ENCODE measurements around the gene PHACTR3. TPM values are rescaled to one million over a fixed set of nuclear protein-coding genes. Genes with fewer than 3 reads are reported as not detected.

PHACTR3 gene
- total RNA-seq, 2 experiments from 2014 or later: not detected

DNA sequence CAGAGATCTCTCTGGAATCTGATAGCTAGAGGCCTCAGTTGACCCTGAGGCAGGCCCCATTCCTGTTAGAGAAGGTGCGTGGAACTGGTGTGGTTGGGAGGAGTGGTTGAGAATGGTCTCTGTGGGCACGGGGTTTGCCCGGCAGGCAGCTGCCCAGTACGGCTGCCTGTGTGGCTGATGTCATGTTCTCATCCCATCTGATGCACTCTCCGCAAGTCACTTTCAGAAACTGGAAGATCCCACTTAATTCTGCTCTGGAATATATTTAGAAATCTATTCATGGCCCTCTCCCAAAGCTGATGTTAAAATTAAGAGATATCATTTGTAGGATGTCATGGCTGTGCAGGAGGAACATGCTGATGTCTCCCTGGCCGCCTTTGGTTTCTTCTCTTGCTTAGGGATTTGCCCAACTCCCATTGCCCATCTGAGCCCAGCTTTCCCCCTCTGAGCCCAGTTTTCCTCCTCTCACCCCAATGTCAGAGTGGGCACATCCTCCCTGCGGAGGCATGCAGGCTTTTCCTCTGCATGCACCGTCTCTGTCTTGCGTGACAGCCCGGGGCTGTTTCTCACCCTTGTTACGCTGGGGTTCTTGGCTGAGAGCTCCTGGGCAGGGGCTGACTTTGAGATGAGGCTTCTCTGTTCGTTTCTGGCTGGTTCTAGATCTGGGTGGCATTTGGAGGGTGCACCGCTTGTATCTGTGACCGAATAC, 21.0 kb downstream of the PHACTR3 start:
- no peaks in the 10 kb centered on the region for H3K36me3 Mint-ChIP-seq (ENCODE audit: low read depth)
- no peak overlapping the region for H3K4me3 Mint-ChIP-seq
- no peaks in the 10 kb centered on the region for H3K9me3 Mint-ChIP-seq
- TF ChIP-seq, protein P1, sequence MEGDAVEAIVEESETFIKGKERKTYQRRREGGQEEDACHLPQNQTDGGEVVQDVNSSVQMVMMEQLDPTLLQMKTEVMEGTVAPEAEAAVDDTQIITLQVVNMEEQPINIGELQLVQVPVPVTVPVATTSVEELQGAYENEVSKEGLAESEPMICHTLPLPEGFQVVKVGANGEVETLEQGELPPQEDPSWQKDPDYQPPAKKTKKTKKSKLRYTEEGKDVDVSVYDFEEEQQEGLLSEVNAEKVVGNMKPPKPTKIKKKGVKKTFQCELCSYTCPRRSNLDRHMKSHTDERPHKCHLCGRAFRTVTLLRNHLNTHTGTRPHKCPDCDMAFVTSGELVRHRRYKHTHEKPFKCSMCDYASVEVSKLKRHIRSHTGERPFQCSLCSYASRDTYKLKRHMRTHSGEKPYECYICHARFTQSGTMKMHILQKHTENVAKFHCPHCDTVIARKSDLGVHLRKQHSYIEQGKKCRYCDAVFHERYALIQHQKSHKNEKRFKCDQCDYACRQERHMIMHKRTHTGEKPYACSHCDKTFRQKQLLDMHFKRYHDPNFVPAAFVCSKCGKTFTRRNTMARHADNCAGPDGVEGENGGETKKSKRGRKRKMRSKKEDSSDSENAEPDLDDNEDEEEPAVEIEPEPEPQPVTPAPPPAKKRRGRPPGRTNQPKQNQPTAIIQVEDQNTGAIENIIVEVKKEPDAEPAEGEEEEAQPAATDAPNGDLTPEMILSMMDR (IDR thresholded peaks at IDR 0.05): no peak
- ATAC-seq: no peak
- no peaks in the 10 kb centered on the region for H3K4me1 Mint-ChIP-seq (ENCODE audit: low read depth)
- H3K27me3 Mint-ChIP-seq: peaks cover under 1% of the 10 kb centered on the region
- CTCF ChIA-PET: no interaction called here
- no peak overlapping the region for H3K27ac Mint-ChIP-seq
- POLR2A ChIA-PET: interaction anchor here (1.0 kb wide), 1 partner anchor 11 kb away, joined by 3 read pairs; no protein-coding TSS in a partner anchor
- DNase-seq: no peak
- intact Hi-C loops (cut with micrococcal nuclease): no loop called here

DNA sequence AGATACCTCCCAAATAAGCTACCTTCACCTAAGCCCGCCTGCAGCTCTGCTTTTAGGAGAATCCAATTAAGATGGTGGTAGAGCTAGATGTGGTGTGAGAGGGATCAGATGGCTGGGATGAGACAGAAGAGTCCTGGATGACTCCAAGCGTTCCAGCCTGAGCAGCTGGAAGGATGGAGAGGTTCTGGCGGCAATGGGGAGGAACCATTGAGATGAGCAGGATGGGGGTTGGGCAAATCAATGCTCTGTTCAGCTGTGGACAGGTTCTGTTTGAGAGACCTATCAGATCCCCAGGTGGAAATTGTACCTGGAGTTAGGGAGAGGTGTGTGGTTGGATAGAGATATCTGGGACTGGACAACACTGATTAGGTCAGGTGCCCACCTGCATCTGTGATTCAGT, 23.0 kb downstream of the PHACTR3 start:
- no peak for DNase-seq
- POLR2A ChIA-PET: no interaction called here
- CTCF ChIA-PET: no interaction called here
- Mint-ChIP-seq H3K9me3 (no peaks in the 10 kb centered on the region), H3K27me3 (no peaks in the 10 kb centered on the region), H3K4me3 (no peak overlapping the region), H3K27ac (no peak overlapping the region), H3K4me1 (ENCODE audit: low read depth) (no peaks in the 10 kb centered on the region), H3K36me3 (ENCODE audit: low read depth) (no peaks in the 10 kb centered on the region)
- TF ChIP-seq, protein P1 (IDR thresholded peaks at IDR 0.05): no peak
- no peak for ATAC-seq
- intact Hi-C loops (cut with micrococcal nuclease): no loop called here

DNA sequence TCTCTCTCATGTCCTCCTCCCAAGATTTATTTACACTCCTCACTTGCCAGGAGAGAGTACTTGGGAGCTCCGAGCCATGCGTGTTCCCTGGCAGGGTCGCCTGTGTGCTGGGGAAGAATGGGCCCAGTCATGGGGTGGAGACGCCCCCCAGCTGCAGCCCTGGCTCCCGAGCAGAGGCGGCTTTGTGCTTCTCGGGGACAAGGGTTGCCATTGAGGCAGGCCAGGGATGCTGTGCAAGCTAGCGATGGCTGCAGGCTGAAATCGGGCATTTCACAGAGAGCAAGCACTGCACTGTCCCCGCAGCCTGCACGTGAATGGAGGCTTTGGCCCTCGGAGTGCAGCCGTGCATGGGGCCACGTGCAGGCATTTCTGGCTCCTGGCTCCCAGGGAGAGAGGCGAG, 23.8 kb downstream of the PHACTR3 start:
- H3K4me3 Mint-ChIP-seq: no peak overlapping the region
- H3K27ac Mint-ChIP-seq: no peak overlapping the region
- CTCF ChIA-PET: no interaction called here
- POLR2A ChIA-PET: no interaction called here
- no peak for DNase-seq
- no peaks in the 10 kb centered on the region for H3K9me3 Mint-ChIP-seq
- no peak for ATAC-seq
- no peaks in the 10 kb centered on the region for H3K36me3 Mint-ChIP-seq (ENCODE audit: low read depth)
- H3K27me3 Mint-ChIP-seq: no peaks in the 10 kb centered on the region
- TF ChIP-seq, protein P1 (IDR thresholded peaks at IDR 0.05): no peak
- no peaks in the 10 kb centered on the region for H3K4me1 Mint-ChIP-seq (ENCODE audit: low read depth)
- intact Hi-C loops (cut with micrococcal nuclease): no loop called here

DNA sequence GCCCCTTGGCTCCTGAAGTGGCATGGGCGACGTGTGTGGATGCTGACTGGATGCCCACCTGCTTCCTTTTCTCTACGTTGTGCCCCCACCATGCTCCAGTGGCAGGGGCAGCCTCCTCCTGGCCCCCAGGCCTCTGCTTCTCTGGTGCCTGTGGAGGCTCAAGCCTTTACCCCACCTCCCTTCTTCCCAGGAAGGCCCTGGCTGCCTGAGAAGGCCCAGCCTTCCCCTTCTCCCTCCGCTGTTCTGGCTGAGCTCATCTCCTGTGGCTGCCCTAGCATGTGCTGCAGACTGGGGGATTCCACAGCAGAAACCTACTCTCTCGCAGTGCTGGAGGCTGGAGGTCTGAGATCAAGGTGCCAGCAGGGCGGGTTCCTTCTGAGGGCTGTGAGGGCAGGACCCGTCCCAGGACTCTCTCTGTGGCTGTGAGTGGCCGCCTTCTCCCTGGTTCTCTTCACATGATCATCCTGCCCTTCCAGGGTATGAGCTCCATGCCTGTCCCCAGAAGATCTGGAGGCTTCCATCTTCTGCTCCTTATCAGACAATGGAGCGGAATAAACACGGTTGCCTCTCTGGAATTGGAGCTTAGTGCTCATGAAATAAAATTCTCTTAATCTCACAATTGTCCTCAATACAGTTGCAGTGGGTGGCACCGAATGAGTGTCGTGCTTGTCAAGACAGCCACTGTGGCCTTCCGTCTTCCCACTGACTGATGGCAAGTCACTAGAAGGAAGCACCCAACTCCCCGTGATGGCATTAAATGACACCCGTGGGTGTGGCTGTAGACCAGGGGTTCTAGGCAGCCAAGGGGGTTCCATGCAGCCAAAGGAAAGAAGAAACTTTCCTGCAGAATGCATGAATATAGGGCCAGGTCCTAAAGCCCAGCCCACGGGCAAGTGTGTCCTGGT, 25.1 kb downstream of the PHACTR3 start:
- H3K9me3 Mint-ChIP-seq: no peaks in the 10 kb centered on the region
- intact Hi-C loops (cut with micrococcal nuclease): no loop called here
- POLR2A ChIA-PET: interaction anchor here (0.6 kb wide), 1 partner anchor 30 kb away, joined by 3 read pairs; no protein-coding TSS in a partner anchor

More for the DNA sequence above, 25.1 kb downstream of the PHACTR3 start:
- DNase-seq: no peak
- CTCF ChIA-PET: no interaction called here
- H3K36me3 Mint-ChIP-seq (ENCODE audit: low read depth): no peaks in the 10 kb centered on the region
- TF ChIP-seq, protein P1 (IDR thresholded peaks at IDR 0.05): no peak
- no peak for ATAC-seq
- no peak overlapping the region for H3K4me3 Mint-ChIP-seq
- no peaks in the 10 kb centered on the region for H3K4me1 Mint-ChIP-seq (ENCODE audit: low read depth)
- H3K27me3 Mint-ChIP-seq: no peaks in the 10 kb centered on the region
- no peak overlapping the region for H3K27ac Mint-ChIP-seq

Data from activated CD8-positive, alpha-beta T cell treated with anti-CD3 and anti-CD28 coated beads for 36 hours (primary cell).